Fibroblast of skin of left biceps (primary cell): ENCODE results near the gene NOS3.
"Not testable (repeated sequence)": the region's sequence is repeated elsewhere in the genome, so short reads cannot be mapped to it uniquely, and the experiment has no call there.

Source experiments
- DNase-seq, 2 experiments: peaks; one replicate each; pipeline ENCODE4 v3.0.0-alpha.2; 2013; ENCODE audit warnings: low read depth in 2 of 2

Gene NOS3

DNA sequence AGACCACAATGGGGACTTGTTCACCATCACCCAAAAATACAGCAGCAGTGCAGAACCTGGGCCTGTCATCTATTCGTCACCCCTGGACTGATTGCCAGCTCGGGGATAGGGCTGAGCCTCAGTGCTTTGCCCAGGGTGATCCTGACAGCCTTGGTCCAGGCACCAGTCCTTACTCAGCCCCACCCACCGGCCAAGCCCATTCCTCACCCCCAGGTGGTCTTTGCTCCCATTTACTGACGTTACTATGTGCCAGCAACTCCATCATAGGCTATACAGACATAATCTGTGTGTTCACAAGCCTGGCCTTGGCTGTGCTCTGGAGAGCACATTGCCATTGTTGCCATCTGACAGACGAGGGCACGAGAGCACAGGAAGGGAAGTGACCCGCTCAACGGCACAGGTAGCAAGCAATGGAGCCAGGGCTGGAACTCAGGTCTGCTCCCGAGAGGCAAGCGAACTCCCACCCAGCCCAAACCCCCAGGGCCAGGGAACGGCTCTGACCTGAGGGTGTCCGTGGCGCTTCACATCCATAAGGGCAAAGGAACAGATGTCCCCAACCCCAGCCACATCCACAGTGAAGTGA is 26.6 kb downstream of the NOS3 start:
- DNase-seq: no peak

- no peak for DNase-seq
These were observed 27.2 kb downstream of the NOS3 start for GRCh38 chr7:151017953-151018420.

DNA sequence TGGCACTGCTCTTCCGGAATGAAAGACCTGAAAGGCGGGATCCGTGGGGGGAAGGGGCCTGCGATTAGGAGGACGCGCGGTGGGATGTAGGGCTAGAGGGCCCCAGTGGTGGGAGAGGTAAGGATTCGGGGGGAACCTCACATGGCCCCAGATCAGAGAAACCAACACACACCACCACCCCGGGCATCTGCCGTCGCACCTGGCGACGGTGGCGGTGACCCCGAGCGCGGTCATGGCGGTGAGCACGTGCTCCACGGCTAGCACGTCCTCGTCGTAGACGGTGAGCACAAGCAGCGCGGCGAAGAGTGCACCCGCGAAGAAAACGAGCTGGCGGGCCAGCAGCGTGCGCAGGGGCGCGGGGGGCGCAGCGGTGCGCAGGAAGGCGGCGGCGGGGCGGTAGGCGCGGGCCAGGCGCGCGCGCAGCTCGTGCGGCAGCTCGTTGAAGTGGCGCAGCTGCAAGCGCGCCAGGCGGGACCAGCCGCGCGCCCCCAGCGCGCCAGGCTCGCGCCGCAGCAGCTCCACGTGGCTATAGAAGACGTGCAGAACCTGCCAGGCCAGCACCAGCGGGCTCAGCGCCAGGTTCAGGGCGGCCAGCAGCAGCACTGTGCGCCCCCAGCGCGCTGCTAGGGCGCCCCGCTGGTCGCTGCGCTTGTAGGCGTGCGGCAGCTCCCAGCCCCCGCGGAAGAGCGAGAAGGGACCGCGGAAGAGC is 27.8 kb downstream of the NOS3 start:
- no peak for DNase-seq

DNA sequence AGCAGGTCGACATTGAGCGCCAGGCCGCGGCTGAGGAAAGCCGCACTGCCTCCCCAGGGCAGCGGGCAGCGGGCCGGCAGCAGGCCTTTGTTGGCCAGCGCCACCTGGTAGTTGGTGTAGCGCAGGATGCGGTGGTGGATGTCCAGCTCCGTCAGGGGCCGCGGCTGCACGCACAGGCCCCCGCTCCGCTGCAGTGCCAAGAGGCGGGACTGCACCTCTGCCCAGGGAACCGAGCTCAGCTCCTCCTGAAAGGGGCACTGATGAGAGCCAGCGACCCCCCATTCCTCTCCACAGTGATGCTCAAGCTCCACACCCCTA is 28.3 kb downstream of the NOS3 start:
- DNase-seq: no peak

- no peak for DNase-seq
These were observed 29.4 kb downstream of the NOS3 start for GRCh38 chr7:151020231-151020630.

DNA sequence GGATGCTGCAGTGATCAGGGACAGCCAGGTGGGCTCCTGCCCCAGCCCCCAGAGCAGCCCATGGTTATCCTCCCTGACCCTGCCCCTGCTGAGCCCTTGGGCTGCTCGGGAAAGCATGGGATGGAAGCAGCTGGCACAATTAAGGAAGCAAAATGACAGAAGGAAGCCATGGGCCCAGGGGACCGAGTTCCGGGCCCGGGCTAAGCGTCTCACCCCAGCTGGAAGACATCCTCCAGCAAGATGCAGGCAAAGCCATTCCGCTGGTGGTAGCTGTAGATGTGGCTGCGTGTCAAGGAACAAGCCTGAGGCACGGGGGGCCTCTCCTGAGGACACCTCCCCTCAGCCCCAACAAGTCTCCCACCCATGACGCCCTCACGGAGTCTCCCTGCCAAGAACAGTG is 32.4 kb downstream of the NOS3 start:
- no peak for DNase-seq

DNA sequence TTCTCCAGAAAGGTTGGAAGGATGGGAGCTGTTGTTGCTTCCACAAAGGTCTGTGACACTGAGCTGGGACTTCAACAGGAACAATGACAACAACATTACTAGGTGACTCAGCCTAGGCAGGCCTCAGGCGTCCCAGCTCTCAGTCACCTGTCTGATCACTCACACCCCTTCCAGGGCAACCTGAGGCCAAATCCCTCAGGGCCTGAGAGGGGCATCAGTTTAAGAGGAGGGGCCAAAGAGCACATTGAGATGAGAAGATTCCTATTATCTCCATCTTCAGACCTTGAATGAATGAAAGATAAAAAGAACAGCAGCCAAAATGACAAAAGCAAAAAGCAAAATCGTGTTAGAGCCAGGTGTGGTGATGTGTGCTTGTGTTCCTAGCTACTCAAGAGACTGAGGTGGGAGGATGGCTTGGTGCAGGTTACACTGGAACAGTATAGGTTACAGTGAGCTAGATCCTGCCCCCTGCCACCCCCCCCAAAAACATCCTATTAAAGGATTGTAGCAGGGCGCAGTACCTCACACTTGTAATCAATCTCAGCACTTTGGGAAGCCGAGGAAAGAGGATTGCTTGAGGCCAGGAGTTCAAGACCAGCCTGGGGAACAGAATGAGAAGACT is 33.7 kb downstream of the NOS3 start, which contains the start of gene ATG9B:
Gene ATG9B, minus strand, starts transcription at position 60 of the 622 bp plus-strand sequence. CDS start 71 bp downstream, outside the sequence.
- no peak for DNase-seq

DNA sequence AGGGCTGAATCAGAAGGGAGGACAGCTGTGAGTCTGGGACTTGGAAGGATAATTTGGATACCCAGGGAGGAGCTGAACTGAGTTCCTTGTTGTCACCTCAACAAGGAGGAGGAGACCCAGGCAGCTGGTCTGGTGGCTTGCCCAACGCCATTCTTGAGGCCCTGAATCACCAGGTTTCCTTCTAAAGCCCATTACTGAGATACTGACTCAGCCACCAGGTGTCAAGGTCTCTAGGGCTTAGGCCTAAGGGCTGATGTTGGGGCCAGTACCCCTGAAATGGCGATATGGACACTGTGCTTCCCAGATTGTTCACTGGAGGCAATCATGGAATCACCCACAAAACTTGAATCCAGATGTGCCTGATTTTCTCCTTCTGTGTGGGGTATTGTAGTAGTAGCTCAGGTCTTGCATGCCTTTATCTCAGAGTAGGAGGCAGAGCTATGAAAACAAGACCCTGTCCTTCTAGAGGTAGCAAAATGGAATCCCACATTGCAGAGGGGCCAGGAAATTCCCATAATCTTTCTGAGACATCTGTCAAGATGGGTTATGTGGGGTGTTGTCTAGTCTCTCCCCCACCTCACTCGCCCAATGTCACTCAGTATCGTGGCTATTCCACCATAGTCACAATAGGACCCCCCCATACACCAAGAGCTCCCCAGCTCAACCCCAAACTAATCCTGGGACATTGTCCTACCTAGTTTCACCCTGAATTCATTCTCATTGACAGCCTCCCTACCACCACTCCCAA is 35.3 kb downstream of the NOS3 start:
- DNase-seq: no peak

DNA sequence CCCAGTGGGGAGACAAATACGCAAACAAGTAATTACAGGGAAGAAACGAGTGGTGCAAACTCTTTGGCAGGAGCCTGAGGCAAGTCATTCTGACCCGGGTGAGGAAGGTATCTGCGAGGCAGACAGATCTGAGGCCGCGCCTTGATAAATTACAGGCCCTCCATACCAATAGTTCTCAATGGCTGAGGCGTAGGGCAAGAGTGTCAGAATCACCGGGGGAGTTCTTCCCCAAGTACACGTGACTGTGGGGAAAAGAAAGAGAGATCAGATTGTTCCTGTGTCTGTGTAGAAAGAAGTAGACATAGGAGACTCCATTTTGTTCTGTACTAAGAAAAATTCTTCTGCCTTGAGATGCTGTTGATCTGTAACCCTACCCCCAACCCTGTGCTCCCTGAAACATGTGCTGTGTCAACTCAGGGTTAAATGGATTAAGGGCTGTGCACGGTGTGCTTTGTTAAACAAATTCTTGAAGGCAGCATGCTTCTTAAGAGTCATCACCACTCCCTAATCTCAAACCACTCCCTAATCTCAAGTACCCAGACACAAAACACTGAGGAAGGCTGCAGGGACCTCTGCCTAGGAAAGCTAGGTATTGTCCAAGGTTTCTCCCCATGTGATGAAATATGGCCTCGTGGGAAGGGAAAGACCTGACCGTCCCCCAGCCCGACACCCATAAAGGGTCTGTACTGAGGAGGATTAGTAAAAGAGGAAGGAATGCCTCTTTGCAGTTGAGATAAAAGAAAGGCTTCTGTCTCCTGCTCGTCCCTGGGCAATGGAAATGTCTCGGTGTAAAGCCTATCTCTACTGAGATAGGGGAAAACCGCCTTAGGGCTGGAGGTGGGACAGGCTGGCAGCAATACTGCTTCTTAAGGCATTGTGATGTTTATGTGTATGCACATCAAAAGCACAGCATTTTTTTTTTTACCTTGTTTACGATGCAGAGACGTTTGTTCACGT is 36.2 kb downstream of the NOS3 start:
- not testable (repeated sequence) for DNase-seq

- DNase-seq: not testable (repeated sequence)
These were observed 36.9 kb downstream of the NOS3 start for GRCh38 chr7:151027728-151028130.

- peak; percentile 97 for DNase-seq
These were observed 37.5 kb downstream of the NOS3 start, which contains the start of gene ABCB8 for GRCh38 chr7:151028131-151028947. Gene ABCB8, plus strand, starts transcription at chr7:151028450. Its CDS starts 66 bp downstream, at chr7:151028516.

DNA sequence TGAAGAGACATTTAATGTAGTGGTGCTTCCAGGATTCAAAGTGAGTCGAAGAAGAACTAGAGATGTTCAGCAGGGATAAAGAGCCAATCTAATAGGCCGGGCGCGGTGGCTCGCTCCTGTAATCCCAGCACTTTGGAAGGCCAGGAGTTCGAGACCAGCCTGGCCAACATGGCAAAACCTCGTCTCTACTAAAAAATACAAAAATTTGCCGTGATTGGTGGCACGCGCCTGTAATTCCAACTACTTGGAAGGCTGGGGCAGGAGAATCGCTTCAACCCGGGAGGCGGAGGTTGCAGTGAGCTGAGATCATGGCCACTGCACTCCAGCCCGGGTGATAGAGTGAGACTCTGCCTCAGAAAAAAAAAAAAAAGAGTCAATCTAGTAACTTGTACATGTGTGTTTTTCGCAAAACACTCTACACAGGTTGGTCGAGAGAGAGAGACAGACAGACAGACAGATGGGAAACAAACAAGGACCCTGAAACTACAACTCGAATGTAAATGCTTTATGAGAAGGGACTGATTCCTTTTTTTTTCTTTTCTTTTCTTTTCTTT is 38.2 kb downstream of the NOS3 start:
- no peak for DNase-seq

GRCh38 chr7:151031011-151031410 is 40.2 kb downstream of the NOS3 start:
- DNase-seq: no peak

DNA sequence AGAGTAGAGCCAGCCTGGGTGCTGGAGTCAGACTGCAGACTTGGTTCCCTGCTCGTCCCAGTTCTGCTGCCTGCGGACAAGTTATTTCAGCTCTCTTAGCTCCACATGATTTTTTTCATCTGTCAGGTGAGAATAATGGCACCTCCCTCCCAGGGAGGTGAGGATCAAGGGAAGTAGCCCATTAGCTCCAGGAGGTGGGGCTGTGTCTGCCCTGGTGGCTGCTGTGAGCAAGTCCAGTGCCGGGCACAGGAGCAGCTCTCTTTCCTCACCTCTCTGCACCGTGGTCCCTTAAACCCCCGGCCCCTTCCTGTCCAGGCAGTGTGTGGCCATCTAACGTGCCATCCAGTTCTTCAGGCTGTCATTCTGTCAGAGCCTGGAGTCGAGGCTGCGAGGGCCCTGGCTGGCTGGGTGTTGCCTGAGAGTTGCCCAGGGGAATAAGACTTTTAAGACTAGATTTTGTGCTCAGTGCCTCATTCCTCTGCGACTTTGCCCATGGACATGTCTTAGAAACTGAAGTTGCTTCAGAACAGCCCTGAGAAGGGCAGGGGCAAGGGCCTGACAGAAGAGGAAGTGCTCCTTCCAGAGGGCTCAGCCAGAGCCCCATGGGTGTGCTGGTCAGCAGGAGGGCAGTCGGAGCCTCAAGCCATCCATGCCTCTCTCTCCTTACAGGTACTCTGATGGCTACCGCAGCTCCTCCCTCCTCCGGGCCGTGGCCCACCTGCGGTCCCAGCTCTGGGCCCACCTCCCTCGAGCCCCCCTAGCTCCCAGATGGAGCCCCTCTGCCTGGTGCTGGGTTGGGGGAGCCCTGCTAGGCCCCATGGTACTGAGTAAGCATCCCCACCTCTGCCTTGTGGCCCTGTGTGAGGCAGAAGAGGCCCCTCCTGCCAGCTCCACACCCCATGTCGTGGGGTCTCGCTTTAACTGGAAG is 42.4 kb downstream of the NOS3 start:
- no peak for DNase-seq

- DNase-seq: no peak
These were observed 43.0 kb downstream of the NOS3 start for GRCh38 chr7:151033864-151034249.

DNA sequence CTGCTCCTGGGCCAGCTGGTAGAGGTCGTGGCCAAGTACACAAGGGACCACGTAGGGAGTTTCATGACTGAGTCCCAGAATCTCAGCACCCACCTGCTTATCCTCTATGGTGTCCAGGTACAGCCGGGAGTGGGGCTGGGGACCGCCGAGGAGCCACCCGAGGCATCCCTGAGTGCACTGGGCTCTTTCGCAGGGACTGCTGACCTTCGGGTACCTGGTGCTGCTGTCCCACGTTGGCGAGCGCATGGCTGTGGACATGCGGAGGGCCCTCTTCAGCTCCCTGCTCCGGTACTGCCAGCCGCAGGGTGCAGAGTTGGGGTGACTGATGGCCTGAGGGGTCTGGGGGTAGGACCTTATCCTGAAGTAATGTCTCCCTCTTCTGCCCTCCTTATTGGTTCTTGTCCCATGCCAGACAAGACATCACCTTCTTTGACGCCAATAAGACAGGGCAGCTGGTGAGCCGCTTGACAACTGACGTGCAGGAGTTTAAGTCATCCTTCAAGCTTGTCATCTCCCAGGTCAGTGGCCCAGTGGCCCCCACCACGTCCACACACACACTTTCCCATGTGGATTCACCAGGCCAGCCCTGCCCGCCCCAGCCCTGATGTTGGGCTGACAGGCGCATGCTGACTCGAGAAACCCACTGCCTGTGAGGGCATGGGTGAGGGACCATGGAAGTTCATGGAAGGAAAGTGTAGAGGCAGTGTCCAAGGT is 43.7 kb downstream of the NOS3 start:
- no peak for DNase-seq

GRCh38 chr7:151035026-151035717 is 44.4 kb downstream of the NOS3 start:
- no peak for DNase-seq

- DNase-seq: no peak
These were observed 45.1 kb downstream of the NOS3 start for GRCh38 chr7:151035902-151036301.
